RWPE1 (cell line): ENCODE measurements around the gene BCL11A.

Experiments used
- CTCF ChIA-PET: fragments of 350-600 bp; sonication (Branson Sonifier 250); formaldehyde crosslinking; extraction: SDS; loops from one replicate; lab custom pipeline; 2021; lab: Yijun Ruan, JAX
- POLR2A ChIA-PET: fragments of 400-600 bp; formaldehyde crosslinking; extraction: SDS; loops from one replicate; lab custom pipeline; 2020; ENCODE audit warnings: antibody characterized with exemption; ENCODE audit not compliant: low non-redundant PET; lab: Yijun Ruan, JAX
- DNase-seq: peaks from one replicate; pipeline ENCODE4 v3.0.0; 2012; ENCODE audit warnings: low spot score
- H3K27ac ChIP-seq: fragments of 450-650 bp; 2 replicates; pipeline ENCODE4 v1.5.1; 2017
- CTCF ChIP-seq: fragments of 450-650 bp; conservative IDR thresholded peaks from 2 replicates; pipeline ENCODE4 v1.5.1; 2017; ENCODE audit warnings: low read depth, mild to moderate bottlenecking

Gene BCL11A

GRCh38 chr2:60565472-60565871 is 12.0 kb upstream of the BCL11A start:
- peak; percentile 8 for DNase-seq
- no peak overlapping the region for H3K27ac ChIP-seq
- POLR2A ChIA-PET, result no interaction called here
- CTCF ChIA-PET, result interaction anchor here (0.6 to 1.1 kb wide), 5 partner anchors 10 to 1994 kb away, joined by 3 to 4 read pairs (median 4); no protein-coding TSS in a partner anchor
- TF ChIP-seq CTCF, result peak; percentile 35

GRCh38 chr2:60560734-60561644 is 7.5 kb upstream of the BCL11A start:
- TF ChIP-seq CTCF, result peak; percentile 34
- peak; percentile 20 for DNase-seq
- CTCF ChIA-PET, result interaction anchor here (0.5 to 2.5 kb wide), 11 partner anchors 9 to 777 kb away, joined by 3 to 24 read pairs (median 3); no protein-coding TSS in a partner anchor
- POLR2A ChIA-PET, result no interaction called here
- H3K27ac ChIP-seq, result no peak overlapping the region

GRCh38 chr2:60559880-60560279 is 6.4 kb upstream of the BCL11A start:
- no peak for DNase-seq
- TF ChIP-seq CTCF, result no peak
- ChIA-PET CTCF (interaction anchor here (0.5 to 2.5 kb wide), 5 partner anchors 20 to 115 kb away, joined by 3 to 24 read pairs (median 4); no protein-coding TSS in a partner anchor), POLR2A (no interaction called here)
- no peak overlapping the region for H3K27ac ChIP-seq

GRCh38 chr2:60558536-60558935 is 5.1 kb upstream of the BCL11A start:
- no peak for DNase-seq
- no peak for TF ChIP-seq CTCF
- CTCF ChIA-PET, result interaction anchor here (0.7 to 1.3 kb wide), 2 partner anchors 23 to 116 kb away, joined by 3 to 4 read pairs; no protein-coding TSS in a partner anchor
- POLR2A ChIA-PET, result no interaction called here
- H3K27ac ChIP-seq, result no peak overlapping the region

- DNase-seq, result no peak
- POLR2A ChIA-PET, result no interaction called here
- no peak overlapping the region for H3K27ac ChIP-seq
- TF ChIP-seq CTCF, result no peak
- CTCF ChIA-PET, result interaction anchor here (1.3 kb wide), 1 partner anchor 117 kb away, joined by 4 read pairs; no protein-coding TSS in a partner anchor
These were observed 4.0 kb upstream of the BCL11A start for GRCh38 chr2:60557486-60557864.

- TF ChIP-seq CTCF, result no peak
- POLR2A ChIA-PET, result no interaction called here
- no peak for DNase-seq
- no peak overlapping the region for H3K27ac ChIP-seq
- CTCF ChIA-PET, result interaction anchor here (1.3 kb wide), 1 partner anchor 8 kb away, joined by 4 read pairs; no protein-coding TSS in a partner anchor
These were observed 3.4 kb upstream of the BCL11A start for GRCh38 chr2:60556576-60557485.
